Measurements from ENCODE around the gene MRC1.

MRC1 gene

DNA sequence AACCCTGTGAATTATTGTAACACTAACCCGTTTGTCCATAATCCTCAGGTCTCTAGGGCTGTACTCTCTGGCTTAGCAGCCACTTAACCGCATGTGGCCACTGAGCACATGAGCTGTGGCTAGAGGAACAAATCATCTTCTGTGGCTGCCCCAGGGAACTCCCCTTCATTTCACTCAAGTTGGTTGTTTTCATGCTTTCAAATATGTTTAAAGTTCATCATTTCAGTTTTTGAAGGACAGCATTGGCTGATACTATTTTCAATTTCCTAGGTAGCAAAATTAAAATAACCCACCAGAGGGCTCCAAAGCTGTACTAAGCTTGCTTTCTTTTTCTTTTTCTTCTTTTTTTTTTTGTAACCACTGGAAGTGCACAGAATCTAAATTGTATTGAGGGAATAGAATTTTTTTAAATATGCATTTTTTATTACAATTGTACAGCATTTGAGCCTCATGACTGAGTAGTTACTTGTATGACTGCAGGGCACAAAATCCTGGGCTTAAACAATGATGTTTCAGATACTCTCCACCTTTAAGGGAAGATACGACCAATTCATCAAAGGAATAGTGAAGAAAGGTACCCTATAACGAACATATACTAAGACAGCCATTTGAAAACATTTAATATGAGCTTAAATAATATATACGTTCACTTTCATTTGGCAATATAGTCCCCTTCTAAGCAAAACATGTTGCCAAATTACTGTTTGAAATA lies 38.6 kb downstream of the MRC1 start:
- DNase-seq (ENCODE audit: low read depth) = no peak

DNA sequence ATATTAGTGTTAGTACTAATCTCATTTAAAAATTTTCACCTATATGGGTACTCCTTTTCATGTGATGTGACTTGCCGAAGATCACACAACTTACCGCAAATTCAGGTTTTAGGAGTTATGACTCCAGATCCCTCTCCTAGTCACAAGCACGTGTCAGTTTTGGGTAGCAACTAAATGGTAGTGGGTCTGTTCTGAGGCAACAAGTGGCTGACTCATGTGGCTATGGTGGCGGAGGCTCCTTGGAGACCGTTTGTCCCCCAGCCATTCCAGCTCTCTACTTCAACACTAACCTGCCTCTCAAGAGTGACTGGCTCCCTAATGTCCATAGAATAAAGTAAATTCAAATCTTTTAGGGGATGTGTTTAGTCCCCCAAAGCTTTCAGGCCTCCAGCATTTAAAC lies 39.5 kb downstream of the MRC1 start:
- no peak for DNase-seq (ENCODE audit: low read depth)

DNA sequence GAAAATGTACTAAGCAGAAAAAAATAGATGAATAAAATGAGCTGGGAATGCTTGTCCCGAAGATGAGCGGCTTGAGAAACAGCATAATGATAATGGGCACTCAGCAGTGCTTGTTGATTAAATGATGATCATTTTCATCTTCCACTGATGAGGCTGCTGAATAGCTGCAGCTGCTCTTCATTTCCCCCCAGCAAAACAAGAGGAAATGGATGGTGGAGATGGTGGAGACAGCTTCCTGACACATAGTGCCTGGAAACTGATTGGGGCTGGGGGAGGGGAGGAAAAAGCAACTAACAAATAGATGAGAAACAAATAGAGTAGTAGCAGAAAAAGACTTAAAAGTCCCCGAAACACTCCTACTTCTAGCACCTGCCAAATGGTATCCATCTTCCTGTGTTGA lies 41.4 kb downstream of the MRC1 start:
- DNase-seq (ENCODE audit: low read depth) = no peak

DNA sequence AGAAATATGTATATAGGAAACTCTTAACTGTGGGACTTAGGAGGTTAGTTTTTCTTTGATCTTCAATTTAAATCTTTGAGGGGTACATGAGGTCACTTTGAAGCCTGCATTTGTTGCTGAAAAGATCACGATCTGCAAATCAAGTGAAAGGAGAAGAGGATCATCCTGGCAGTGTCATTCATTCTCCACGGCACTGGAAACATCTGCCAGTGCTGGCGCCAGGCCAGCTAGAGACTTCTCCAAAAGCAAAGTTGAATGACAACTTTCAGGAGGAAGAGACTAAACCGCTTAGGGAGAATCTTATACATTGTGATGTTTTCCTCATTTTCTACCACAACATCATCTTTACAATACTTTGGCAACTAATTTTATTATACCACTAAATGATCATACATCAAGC lies 42.5 kb downstream of the MRC1 start:
- DNase-seq (ENCODE audit: low read depth) = no peak

DNA sequence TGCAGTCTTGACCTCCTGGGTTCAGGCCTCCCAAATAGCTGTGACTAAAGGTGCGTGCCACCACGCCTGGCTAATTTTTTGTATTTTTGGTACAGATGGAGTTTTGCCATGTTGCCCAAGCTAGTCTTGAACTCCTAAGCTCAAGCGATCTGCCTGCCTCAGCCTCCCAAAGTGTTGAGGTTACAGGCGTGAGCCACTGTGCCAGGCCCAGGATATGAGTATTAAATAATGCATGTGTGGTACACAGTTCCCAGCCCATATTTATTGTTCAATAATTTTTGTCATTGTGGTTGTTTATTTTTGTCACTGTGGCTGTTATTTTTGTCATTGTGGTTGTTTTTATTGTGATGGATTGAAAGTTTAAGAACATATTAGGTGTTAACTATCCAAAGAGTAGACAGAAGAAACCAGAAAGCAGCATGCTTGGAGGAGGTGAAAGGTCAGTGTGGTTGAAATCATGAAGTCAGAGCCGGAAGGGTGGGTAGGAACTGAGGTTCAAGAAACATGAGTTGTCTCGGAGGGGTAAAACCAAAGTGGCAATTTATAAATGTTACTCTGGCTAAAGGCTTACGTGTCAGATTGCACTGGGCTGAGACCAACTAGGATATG lies 45.0 kb downstream of the MRC1 start:
- DNase-seq (ENCODE audit: low read depth) = no peak

DNA sequence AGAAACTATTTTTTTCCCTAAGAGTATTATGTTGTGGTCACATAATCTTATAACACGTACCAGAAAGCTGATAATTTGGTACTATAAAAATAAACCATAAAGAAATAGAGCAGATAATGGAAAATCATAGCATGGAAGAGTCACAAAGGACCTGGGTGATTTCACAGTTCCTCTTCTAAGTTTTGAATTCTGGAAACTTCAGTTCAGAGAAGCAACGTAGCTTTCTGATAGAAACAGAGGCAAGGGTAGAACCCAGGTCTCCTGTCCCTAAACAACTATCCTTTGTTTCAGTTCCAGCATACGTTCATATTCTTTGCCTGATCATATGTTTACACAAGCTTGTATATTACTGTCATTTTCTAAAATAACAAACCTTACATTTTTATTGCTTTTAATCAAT lies 47.9 kb downstream of the MRC1 start:
- DNase-seq (ENCODE audit: low read depth) = no peak

DNA sequence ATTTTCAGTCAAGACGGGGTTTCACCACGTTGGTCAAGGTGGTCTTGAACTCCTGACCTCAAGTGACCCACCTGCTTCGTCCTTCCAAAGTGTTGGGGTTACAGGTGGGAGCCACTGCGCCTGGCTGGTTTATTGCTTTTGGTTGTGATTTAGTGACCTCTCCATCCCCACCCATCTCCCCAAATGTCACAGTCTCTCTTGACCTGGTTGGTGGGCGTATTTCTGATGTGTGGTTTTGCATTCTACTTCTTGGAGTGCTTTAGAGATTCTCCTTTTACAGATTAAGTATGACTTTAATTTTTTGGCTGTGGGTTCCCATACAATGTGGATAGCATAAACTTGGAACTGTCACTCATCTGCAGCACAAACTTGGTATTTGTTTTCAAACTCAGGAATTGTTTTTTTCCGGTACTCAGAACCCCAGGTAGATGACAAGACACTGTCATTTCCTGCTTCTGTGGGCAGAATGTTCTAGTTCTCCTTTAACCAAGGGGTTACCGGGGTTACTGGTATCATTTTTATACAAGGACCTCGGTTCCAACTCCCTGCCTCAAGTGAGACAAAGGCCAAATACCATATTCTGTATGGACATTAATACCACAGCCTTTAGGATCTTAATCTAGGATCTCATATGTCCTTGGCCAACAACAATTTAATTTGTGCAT lies 50.5 kb downstream of the MRC1 start:
- DNase-seq (ENCODE audit: low read depth) = no peak

DNA sequence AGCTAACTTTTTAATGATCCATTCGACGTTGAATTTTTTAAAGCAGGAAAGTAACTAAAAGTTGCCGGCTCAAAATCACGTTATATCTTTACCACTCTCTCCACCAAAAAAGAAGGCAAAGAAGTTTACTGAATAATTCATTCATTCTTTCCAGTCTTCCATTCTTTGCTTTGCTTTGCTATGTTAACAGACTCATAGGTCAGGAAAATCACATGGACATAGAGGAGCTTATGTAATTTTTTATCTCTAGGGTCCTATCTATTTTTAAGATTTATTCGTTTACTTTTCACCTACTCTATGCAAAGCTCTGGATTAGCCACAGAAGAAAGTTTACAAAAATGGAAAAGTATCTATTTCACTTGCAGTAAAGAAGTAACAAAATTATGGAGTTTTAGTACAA lies 52.6 kb downstream of the MRC1 start:
- DNase-seq (ENCODE audit: low read depth) = no peak

DNA sequence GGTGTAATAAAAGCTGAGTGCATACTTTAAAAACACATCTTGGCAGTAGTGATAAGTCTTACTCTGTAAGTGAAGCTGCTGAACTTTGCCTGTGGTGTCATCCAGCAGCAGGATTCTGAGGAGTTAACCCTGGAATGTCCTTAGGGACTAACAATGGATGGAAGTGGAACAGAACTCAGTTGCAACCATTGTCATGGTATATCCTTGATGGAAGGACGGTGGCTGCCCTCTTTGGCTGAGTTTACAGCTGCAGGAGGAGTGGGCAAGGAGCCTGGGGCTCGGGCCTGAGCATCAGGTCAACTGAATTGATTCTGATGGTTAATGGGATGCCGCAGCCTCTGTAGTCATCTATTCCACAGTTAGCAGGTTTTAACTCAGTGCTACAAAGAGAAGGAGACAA lies 56.2 kb downstream of the MRC1 start:
- DNase-seq (ENCODE audit: low read depth) = no peak

DNA sequence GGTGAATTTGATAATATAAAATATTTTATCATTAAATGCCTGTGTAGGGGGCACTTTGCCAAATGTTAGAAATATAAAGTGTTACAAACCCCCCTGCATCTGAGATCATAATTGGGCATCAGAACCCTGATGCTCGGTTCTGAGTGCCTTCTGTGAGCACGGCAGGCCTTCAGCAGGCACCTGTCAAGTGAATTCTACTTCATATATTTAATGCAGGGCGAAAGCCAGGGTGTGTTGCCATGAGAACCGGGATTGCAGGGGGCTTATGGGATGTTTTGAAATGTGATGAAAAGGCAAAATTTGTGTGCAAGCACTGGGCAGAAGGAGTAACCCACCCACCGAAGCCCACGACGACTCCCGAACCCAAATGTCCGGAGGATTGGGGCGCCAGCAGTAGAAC lies 57.2 kb downstream of the MRC1 start:
- DNase-seq (ENCODE audit: low read depth) = no peak

DNA sequence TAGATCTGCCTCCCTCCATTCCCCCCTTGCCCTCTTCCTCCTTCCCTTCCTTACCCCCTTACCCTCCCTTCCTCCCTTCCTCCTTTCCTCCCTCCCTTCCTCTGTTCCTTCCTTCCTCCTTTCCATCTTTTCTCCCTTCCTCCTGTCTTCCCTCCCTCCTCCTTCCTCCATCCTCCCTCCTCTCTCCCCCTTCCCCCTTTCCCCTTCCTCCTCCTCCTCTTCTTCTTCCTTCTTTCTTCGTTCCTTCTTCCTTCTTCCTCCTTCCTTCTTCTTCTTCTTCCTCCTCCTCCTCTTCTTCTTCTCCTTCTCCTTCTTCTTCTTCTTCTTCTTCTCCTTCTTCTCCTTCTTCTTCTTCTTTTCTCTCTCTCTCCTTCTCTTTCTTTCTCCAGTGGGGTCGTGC lies 57.9 kb downstream of the MRC1 start:
- no peak for DNase-seq (ENCODE audit: low read depth)

DNA sequence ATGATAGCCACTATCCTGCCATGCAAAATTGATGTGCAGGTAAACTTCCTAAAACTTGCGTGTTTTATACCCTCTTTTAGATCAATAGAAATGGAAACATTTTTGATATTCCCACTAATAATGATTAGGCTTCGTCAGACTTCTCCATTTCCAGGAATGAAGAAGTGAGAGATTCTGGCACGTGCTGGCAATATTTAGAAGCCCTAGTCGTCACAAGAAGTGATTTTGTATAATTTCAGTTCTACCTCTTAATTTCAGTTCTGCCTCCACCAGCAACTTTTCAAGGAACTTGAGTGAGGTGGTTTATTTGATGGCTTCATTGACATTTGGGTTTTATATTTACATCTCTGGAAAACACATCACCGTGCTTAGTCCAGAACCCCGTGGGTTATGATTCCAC lies 61.9 kb downstream of the MRC1 start:
- no peak for DNase-seq (ENCODE audit: low read depth)

DNA sequence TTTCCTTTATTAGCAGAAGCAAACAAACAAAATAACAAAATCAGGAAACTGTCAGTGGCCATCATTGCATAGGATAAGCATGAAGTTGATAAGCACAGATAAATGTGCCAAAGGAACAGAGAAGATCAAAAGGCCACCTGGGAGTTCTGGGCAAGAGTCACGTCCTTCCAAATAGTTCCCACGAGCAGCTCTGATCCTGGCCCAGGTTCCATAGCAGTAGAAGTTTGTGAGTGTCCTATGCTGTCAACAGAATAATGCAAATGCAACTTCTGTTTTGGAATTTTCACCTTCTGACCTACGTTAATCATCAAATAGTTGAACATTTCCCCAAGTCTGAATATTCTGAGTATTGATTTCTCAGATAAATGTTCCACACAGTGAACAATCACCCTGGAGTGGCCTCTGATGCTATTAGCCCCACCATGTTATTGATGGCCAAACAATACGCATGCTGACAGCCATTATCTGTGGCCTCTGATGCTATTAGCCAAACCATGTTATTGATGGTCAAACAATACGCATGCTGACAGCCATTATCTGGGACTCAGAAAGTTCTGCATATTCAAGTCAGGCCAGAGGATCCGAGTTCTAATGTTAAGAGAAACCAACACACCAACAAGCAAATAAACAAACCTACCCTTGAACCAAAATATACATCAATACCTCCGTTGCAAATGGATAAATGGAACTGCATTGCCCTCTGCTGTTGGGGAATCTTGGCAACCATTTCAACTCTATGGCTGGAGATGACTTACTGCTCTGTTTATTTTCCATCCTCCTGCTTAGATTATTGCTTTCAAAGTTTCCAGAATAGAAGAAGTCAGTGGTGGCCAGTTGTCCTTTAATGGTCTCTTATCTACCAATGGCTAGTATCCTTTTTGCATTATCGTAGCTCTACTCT lies 63.3 kb downstream of the MRC1 start:
- DNase-seq (ENCODE audit: low read depth) = no peak

DNA sequence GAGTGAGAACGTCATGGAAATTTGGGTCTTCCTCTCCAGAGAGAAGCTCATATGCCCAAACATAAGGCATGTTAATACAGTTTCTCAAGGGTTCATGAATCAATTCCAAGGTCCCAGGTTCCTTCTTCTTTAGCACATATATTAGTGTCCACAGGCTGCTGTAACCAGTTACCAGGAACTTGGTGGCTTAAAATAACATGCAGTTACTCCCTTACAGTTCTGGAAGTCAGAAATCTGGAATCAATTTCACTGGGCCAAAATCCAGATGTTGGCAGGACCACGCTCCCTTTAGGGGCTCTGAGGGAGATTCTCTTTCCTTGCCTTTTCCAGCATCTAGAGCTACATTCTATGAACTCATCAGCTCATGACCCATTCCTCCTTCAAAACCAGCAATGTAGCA lies 64.8 kb downstream of the MRC1 start:
- no peak for DNase-seq (ENCODE audit: low read depth)

DNA sequence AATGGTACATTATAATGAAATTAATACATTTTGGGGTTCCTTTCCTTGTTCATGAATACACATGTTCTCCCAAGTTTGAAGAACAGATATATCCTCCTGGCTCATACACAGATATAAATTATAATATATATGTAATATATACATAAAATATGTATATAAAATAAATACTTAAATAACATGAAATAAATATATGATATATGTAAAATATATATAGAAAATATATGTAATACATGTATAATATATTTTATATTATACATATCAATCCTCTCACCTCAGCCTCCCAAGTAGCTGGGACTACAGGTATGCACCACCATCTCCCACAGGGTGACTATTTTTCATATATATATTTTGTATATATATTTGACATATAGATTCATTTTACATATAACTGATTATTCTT lies 68.0 kb downstream of the MRC1 start:
- no peak for DNase-seq (ENCODE audit: low read depth)

DNA sequence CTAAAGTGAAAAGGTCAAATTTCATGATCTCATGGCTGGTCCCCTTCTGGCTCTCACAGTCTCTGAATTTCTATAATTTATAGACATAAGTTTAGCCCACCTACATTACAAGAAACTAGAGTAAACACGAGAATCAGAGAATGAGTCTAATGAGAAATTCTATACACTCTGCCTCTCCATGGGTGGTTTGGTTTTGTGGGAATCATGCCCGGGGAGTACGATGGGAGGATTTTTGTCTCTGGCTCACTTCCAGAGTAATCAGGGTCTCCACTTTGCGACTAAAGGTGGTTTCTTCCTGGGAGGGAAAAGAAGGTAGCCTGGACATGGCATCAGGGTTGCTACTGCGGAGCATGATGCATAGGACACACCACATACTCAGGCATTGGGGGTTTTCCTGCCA lies 69.7 kb downstream of the MRC1 start:
- DNase-seq (ENCODE audit: low read depth) = no peak

DNA sequence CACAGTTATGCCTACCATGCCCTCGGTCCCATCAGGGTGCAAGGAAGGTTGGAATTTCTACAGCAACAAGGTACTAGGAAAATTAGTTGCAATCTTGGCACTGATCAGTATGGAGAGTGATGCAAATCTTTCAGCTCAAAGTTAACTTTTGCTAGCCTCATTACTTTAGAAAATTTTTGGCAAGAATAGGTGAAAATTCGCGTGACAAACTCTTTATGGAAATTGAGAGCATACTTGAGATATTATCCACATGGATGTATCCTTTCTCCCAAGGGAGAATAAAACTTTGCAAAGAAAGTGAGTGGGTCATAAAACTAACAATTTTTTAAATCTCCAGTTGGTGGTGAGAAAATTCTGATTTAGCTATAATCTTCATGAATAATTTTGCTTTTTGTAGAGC lies 71.5 kb downstream of the MRC1 start:
- DNase-seq (ENCODE audit: low read depth) = no peak

DNA sequence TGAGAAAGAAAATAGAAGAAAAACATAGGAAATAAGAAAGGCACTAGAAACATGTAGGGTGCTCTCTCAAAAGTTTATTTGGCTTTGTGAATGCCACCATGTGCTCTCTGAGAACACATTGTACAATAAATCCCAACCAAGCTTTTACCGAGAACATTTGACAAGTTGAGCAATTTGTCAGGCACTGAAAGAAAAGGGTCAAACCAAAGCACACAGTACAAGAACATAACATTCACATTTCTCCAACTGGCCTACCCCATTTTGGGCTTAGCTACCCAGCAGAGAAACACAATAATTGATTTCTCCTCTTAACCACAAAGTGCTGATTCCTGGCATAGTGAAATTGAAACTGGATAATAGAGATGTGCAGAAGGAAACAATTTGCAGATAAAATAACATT lies 73.4 kb downstream of the MRC1 start:
- DNase-seq (ENCODE audit: low read depth) = no peak

DNA sequence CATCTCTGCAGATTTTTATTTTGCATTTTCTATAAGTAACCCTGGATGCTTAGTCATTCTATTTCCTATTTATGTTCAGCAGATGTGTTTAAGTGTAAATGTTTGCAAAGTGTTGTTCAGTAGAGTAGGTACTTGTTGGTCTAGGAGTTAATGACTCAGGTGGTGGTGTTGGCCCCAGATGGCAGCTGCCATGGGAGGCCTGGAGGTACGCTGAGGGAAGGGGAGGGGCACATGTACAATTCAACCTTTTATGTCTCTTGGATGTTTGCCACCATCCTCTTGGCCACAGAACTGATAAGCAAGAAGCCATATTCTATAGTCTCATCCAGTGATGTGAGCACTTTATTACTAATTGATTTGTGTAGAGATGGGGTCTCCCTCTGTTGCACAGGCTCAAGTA lies 74.5 kb downstream of the MRC1 start:
- DNase-seq (ENCODE audit: low read depth) = no peak

DNA sequence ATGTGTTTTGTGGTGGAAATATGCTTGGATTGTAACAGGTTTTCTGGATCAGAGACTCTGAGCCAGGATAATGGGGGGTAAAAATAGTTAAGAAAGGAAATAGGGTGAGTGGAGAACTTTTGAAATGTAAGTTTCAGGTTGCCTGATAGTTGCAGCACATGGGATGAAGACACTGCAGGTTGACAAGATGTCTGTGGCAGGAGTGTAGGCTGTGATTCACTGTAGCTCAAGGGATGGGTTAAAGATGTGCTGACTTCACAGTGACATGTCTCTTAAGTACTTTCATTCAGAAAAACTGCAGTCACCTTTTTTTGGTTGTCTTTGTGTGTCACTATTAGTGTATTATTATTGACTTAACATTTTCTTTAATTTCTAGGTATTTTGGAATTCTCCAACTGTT lies 79.0 kb downstream of the MRC1 start:
- no peak for DNase-seq (ENCODE audit: low read depth)

DNA sequence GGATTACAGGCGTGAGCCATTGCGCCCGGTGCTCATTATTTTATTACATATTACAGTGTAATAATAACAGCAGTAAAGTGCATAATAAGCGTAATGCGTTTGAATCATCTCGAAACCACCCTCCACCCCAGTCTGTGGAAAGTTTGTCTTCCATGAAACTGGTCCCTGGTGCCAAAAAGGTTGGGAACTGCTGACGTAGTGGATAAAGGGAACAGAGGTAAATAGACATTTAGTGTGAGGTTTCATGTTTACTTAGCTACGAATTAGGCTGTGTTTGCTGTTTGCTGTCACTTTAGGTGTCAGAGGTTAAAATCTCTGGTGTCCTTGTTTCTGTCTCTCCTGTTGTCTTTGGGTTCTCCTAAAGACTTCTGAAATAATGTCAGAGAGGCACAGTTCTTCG lies 82.3 kb downstream of the MRC1 start:
- no peak for DNase-seq (ENCODE audit: low read depth)

DNA sequence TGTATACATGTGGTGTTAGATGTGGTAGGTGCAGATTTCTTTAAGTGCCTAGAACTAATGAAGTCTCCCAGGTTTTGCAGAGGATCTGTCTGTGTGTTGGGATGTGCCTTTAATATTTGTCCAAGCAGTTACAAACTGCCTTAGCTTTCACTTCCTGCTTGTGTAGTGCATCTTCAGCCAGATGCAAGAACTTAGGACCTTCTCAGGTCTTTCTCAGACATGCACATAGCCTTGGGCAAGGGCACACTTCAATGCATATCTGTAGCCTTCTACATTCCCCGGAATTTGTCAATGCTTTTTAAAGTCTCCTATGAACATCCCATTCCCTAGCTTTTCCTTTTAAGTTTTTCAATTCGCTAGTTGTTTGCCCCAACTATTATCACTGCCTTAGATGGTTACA lies 95.4 kb downstream of the MRC1 start:
- DNase-seq (ENCODE audit: low read depth) = no peak

DNA sequence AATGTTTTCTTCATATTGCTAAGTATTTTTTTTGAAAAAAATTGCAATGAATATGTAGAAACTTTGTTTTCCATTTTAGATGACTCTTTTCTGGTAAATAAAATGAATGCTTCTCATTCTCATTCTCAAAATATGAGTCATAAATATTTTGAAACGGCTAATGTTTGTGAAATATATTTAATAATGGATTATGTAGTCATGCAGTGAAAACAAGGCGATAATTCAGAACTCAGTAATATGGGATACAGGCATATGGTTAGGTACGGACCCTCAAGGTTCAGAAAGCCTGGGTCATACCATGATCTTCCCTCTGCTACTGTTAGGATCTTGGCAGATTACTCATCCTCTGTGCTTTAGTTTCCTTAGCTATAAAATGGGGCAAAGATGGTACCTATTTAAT lies 96.3 kb downstream of the MRC1 start:
- no peak for DNase-seq (ENCODE audit: low read depth)

Data from activated T-cell treated with anti-CD3 and anti-CD28 coated beads for 48 hours (primary cell).